NCI-H1930 (cell line): ENCODE measurements around the gene SYT11.
"Not testable (repeated sequence)": the region's sequence is repeated elsewhere in the genome, so short reads cannot be mapped to it uniquely, and the experiment has no call there.

ENCODE experiments used
- DNase-seq, 2 experiments: peaks; one replicate each; lab custom pipeline; 2025; lab: John Stamatoyannopoulos, UW

The SYT11 gene

GRCh38 chr1:155860970-155861510 is 1.7 kb downstream of the SYT11 start:
- DNase-seq: no peak

DNA sequence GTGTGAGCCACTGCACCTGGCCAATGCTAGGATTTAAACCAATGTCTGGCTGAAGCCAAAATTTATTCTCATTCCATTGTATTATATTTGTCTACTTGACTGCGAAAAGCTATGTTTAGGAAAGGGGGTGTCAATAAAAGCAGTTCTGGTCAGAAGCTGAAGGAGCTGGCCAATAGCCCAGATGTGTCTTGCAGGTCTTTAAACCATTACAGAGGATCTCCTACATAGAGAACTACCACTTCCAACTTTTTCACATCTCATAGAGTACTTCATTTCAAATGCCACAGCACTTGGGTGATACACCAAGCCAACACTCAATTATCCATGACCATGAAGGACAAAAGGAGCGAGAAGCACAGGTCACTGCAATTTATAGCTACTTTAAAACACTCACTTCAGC is 2.5 kb downstream of the SYT11 start:
- DNase-seq: no peak

GRCh38 chr1:155864393-155864792 is 5.0 kb downstream of the SYT11 start:
- DNase-seq: no peak

DNA sequence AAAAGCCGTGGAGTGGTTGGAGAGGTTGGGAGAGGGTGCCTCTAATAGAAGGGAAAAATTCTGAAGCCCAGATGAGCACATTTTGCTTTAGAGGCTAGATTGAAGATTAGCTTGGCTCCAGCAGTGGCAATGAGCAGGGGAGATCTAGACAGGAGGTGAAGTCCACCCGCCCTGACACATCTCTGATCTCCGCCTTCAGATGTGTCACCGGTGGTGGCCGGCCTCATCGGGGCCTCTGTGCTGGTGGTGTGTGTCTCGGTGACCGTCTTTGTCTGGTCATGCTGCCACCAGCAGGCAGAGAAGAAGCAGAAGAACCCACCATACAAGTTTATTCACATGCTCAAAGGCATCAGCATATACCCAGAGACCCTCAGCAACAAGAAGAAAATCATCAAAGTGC is 8.4 kb downstream of the SYT11 start:
- DNase-seq: no peak

- no peak for DNase-seq
Measured at GRCh38 chr1:155871390-155871789, 12.0 kb downstream of the SYT11 start.

DNA sequence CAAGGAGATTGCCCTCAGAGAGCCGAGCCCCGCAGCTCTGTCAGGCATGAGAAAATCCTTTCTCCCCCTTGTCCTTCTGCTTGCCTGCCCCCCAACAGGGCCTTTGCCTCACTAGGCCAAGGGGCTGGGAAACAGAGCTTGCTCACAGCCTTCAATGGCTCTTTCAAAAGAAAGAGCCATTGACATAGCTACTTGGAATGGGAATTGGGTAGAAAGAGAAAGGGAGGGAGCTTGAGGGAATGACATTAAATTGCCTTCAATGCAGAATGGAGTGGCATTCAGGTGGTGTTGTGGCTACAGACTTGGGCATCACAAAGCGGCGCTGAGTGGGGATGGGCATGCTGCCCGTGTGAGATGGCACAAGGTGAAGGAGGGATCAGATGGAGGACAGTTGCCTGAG is 13.2 kb downstream of the SYT11 start:
- no peak for DNase-seq

- DNase-seq: no peak
Measured at GRCh38 chr1:155873860-155874259, 14.5 kb downstream of the SYT11 start.

GRCh38 chr1:155877945-155878344 is 18.6 kb downstream of the SYT11 start:
- DNase-seq: no peak

- DNase-seq: no peak
Measured at GRCh38 chr1:155880251-155880650, 20.9 kb downstream of the SYT11 start.

- no peak for DNase-seq
Measured at GRCh38 chr1:155880950-155881349, 21.6 kb downstream of the SYT11 start.

GRCh38 chr1:155882235-155882634 is 22.9 kb downstream of the SYT11 start:
- no peak for DNase-seq

GRCh38 chr1:155882766-155883165 is 23.4 kb downstream of the SYT11 start:
- no peak for DNase-seq

- DNase-seq: no peak
Measured at GRCh38 chr1:155884031-155884960, 24.9 kb downstream of the SYT11 start.

GRCh38 chr1:155884982-155885381 is 25.6 kb downstream of the SYT11 start:
- no peak for DNase-seq

DNA sequence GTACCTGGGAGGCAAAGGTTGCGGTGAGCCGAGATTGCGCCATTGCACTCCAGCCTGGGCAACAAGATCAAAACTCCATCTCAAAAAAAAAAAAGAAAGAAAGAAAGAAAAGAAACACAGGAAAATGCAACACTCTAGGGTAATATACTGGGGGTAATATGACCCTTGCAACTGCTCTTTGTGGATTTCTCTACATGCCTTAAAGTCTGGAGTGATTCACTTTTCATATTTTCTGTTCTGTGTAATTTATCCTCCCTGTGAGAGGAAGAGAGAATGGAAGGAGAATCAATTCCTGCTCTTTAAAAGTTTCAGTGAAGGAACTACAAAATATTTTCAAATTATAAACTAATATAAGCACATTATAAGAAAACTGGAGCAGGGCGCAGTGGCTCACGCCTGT is 29.1 kb downstream of the SYT11 start:
- DNase-seq: no peak

DNA sequence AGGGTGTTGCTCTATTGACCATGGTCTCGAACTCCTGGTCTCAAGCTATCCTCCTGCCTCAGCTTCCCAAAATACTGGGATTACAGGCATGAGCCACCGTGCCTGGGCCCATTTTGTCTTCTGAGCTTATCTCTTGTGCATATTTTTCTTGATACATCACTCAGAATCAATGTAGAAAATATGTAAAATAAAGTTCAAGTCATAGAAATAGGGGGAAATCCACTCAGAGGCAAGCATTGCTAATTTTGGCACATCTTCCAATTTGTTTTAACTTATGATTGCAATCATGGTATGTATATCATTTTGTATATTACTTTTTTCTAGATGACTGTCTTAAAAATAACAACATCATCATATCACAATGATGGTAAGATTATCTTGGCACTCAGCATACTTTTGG is 30.2 kb downstream of the SYT11 start:
- no peak for DNase-seq

- DNase-seq: no peak
Measured at GRCh38 chr1:155890251-155890650, 30.9 kb downstream of the SYT11 start.

- no peak for DNase-seq
Measured at GRCh38 chr1:155892796-155893195, 33.4 kb downstream of the SYT11 start.

- DNase-seq: no peak
Measured at GRCh38 chr1:155893389-155894142, 34.2 kb downstream of the SYT11 start.

DNA sequence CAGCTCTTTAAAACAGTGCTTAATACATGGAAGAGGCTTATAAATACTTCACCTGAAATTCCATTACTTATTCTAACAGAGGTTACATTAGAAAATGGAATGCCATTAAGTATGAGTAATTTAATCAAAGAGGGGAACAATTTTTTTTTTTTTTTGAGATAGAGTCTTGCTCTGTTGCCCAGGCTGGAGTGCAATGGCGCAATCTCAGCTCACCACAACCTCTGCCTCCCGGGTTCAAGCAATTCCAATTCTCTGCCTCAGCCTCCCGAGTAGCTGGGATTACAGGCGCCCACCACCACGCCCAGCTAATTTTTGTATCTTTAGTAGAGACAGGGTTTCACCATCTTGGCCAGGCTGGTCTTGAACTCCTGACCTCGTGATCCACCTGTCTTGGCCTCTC is 36.2 kb downstream of the SYT11 start:
- not testable (repeated sequence) for DNase-seq

DNA sequence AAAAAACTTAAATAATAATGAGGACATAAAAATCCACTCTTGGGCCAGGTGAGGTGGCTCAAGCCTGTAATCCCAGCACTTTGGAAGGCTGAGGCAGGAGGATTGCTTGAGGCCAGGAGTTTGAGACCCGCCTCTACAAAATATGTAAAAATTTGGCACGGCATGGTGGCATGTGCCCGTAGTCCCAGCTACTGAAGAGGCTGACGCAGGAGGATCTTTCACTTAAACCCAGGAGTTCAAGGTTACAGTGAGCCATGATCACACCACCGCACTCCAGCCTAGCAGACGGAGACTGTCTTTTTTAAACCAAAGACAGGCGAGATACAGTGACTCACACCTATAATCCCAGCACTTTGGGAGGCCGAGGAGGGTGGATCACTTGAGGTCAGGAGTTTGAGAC is 37.1 kb downstream of the SYT11 start:
- DNase-seq: not testable (repeated sequence)

DNA sequence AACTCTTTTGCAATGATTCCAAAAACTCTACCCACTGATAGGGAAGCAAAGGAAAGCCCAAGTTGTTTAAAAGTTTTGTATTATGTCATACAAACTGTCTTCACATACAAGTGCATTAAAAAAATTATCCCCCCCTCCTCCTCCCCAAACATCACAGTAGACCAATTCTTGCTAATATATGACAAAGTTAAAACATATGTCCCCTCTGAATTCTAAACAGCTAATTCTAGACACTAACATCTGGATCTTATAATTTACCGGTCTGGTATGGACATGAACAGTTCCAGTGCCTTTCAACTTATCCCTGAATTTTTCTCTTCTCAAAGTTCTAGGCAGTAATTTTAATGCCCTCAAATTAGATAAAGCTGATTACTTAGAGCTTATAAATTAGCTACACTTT is 38.4 kb downstream of the SYT11 start:
- no peak for DNase-seq

GRCh38 chr1:155898888-155899287 is 39.5 kb downstream of the SYT11 start:
- no peak for DNase-seq
